HG03520 (cell line): ENCODE data around the gene OR5D14.

Experiments
- ATAC-seq: cut with Tn5 transposase; IDR thresholded peaks from one replicate; pipeline ENCODE4 v1.9.1; 2021; ENCODE audit warnings: mild to moderate bottlenecking, moderate library complexity; ENCODE audit not compliant: unreplicated experiment

The OR5D14 gene

GRCh38 chr11:55795256-55795655, at the start of gene OR5D14:
Gene OR5D14, plus strand, starts transcription at chr11:55795556. Its CDS starts 0 bp downstream, at chr11:55795556.
- no peak for ATAC-seq

DNA sequence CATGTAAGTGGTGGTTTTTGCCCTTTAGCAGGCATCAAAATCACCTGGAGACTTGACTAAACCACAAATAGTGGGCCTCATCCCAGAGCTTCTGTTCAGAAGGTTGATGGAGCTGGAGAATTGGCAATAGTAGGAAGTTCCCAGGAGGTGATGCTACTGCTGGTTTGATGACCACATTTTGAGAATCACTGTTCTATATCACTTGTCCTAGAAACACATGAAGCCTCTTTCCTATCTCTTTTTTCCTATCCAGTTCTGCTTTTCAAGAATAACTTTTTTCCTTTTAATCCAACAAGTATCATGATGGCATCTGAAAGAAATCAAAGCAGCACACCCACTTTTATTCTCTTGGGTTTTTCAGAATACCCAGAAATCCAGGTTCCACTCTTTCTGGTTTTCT, 22.2 kb upstream of the OR5D14 start, which contains the start of gene OR5D13:
Gene OR5D13, plus strand, starts transcription at position 301 of the 400 bp plus-strand sequence. Its CDS starts 0 bp downstream, at position 301.
- no peak for ATAC-seq

- no peak for ATAC-seq
Observed at GRCh38 chr11:55791606-55792005, 3.8 kb upstream of the OR5D14 start.

- no peak for ATAC-seq
Observed at GRCh38 chr11:55793321-55793720, 2.0 kb upstream of the OR5D14 start.

- no peak for ATAC-seq
Observed at GRCh38 chr11:55806248-55806647, 10.9 kb downstream of the OR5D14 start.

DNA sequence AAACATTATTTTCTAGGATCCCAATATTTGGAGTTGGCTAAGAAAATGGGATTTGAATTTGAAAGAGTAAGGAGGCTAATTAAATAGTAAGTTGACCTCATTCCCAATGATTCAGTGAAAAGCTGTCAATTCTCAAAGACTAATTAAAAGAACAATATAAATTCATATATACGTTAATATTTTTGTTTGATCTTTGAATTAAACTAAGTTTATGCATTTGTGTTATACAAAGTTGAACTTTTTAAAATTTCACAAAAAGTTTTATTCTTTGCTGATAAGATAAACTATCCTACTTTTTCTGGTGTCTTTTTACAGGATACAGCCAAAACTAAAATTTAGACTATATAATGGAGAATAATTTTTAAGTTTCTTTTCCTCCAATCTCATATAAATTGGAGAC, 15.7 kb downstream of the OR5D14 start, which contains the start of gene OR5L1:
Gene OR5L1, plus strand, starts transcription at position 301 of the 400 bp plus-strand sequence. CDS start 100 bp downstream, outside the sequence.
- no peak for ATAC-seq

- ATAC-seq, result no peak
Observed at GRCh38 chr11:55819330-55819729, 24.0 kb downstream of the OR5D14 start, which contains the start of gene OR5D18. Gene OR5D18, plus strand, starts transcription at chr11:55819630. Its CDS starts 0 bp downstream, at chr11:55819630.

DNA sequence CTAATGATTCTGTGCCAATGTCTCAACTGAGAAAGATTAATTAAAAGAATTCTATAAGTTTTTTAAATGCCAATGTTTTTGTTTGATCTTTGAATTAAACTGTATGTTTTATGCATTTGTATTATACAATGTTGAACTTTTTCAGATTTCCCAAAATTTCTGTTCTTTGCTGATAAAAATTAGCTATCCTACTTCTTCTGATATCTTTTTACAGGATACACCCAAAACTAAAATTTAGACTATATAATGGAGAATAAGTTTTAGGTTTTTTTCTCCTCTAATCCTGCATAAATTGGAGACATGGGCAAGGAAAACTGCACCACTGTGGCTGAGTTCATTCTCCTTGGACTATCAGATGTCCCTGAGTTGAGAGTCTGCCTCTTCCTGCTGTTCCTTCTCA, 31.6 kb downstream of the OR5D14 start, which contains the start of gene OR5L2:
Gene OR5L2, plus strand, starts transcription at position 301 of the 400 bp plus-strand sequence. Its CDS starts 0 bp downstream, at position 301.
- ATAC-seq, result no peak

- no peak for ATAC-seq
Observed at GRCh38 chr11:55838452-55838851, 43.1 kb downstream of the OR5D14 start, which contains the start of gene OR5D16. Gene OR5D16, plus strand, starts transcription at chr11:55838752. Its CDS starts 0 bp downstream, at chr11:55838752.
